IPS-18c (cell line): Measurements from ENCODE around the gene GAPVD1.
"Not testable (repeated sequence)": the region's sequence is repeated elsewhere in the genome, so short reads cannot be mapped to it uniquely, and the experiment has no call there.

Experiments used
- H3K4me3 ChIP-seq: 2 replicates; pipeline ENCODE4 v1.7.0; 2013; ENCODE audit warnings: low read depth, mild to moderate bottlenecking, low read length, moderate library complexity; ENCODE audit not compliant: insufficient read depth
- H3K9me3 ChIP-seq: one replicate; pipeline ENCODE4 v1.6.1; 2013; ENCODE audit warnings: mild to moderate bottlenecking, low read length, moderate library complexity; ENCODE audit not compliant: control insufficient read depth, insufficient read depth

The GAPVD1 gene

GRCh38 chr9:125261501-125262293, at the start of gene GAPVD1:
Gene GAPVD1 (plus strand): TSS chr9:125261826. CDS start chr9:125298922, 37,096 bp downstream.
- no peaks in the 10 kb centered on the region for H3K9me3 ChIP-seq
- peak within 1 kb of the TSS; percentile 98 for H3K4me3 ChIP-seq

DNA sequence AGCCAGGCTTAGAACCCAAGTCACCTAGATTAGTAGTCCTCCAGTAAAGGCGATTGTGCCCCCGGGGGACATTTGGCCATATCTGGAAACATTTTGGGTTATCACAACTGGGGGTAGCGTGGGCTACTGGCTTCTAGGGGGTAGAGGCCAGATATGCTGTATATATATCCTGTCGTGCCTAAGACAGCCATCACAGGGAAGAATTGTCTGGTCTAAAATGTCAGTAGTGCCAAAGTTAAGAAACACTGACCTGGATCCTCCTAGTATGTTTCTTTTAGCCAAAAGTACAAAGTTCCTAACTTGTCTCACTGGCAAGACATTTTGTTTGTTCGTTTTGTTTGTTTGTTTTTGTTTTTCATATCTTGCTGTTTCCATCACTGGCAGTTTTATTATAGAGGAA, 47.4 kb upstream of the GAPVD1 start:
- no peaks in the 10 kb centered on the region for H3K9me3 ChIP-seq
- no peak overlapping the region for H3K4me3 ChIP-seq

- H3K9me3 ChIP-seq: no peaks in the 10 kb centered on the region
Measured at GRCh38 chr9:125218621-125219020, 43.0 kb upstream of the GAPVD1 start.

DNA sequence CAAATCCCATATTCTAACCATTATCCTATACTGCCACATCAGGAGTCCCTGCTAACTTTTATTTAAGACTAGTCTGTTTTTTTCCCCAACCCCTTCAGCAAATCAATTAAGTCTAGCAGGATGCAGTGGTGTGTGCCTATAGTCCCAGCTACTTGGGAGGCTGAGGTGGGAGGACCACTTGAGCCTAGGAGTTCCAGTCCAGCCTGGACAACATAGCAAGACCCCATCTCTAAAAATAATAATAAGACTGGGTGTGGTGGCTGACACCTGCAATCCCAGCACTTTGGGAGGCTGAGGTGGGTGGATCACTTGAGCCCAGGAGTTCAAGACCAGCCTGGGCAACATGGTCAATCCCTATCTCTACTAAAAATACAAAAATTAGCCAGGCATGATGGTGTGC, 36.8 kb upstream of the GAPVD1 start:
- H3K9me3 ChIP-seq, H3K4me3 ChIP-seq: not testable (repeated sequence)

More at GRCh38 chr9:125218621-125219020, 43.0 kb upstream of the GAPVD1 start:
- no peak overlapping the region for H3K4me3 ChIP-seq

GRCh38 chr9:125227761-125228160, 33.9 kb upstream of the GAPVD1 start:
- Histone ChIP-seq H3K9me3 (no peaks in the 10 kb centered on the region), H3K4me3 (no peak overlapping the region)

- H3K9me3 ChIP-seq: no peaks in the 10 kb centered on the region
- no peak overlapping the region for H3K4me3 ChIP-seq
Measured at GRCh38 chr9:125233678-125234077, 27.9 kb upstream of the GAPVD1 start.

GRCh38 chr9:125234099-125234498, 27.5 kb upstream of the GAPVD1 start:
- not testable (repeated sequence) for H3K9me3 ChIP-seq, H3K4me3 ChIP-seq

DNA sequence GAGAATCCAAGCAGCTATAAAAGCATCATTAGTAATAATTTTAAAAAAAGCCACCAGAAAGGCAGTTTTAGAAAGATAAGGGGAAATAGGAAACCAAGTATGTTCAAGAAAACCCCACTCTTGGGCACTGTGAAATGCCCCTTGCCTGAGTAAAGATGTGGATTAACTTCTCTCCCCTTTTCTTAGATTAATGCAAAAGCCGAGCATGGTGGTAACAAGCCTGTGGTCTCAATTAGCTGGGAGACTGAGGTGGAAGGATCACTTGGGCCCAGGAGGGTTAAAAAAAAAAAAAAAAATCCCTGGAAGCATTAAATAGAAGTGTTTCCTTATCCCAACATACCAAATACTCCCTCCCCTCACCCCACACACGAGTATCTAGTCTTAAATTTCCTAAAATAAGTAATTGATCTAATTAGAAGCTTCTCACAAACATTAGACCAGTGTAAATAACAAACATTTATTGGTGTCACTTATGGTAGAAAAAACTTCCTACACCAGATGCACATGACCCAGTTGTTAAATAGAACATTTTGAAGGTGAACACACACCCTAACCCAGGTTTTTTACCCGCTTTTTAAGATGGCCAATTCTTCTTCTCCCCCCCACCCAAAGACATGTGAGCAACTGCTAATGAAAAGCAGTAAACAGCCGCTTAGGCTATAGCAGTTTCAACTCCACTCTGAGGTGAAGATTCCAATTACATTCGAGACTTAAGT, 25.7 kb upstream of the GAPVD1 start:
- no peaks in the 10 kb centered on the region for H3K9me3 ChIP-seq
- no peak overlapping the region for H3K4me3 ChIP-seq

DNA sequence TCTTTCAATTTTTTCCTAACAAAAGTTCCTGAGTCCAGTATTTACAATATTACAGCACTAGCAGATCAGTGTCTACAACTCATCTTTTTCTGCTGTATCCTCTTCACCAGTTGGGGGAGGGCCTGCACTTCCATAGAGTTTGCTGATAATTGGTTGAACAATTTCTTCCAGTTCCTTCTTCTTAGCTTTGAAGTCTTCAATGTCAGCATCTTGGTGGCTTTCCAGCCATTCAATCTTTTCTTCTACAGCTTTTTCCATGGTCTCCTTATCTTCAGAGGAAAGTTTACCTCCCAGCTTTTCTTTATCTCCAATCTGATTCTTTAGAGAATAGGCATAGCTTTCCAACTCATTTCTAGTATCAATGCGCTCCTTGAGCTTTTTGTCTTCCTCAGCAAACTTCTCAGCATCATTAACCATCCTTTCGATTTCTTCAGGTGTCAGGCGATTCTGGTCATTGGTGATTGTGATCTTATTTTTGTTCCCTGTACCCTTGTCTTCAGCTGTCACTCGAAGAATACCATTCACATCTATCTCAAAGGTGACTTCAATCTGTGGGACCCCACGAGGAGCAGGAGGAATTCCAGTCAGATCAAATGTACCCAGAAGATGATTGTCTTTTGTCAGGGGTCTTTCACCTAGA, 25.0 kb upstream of the GAPVD1 start:
- not testable (repeated sequence) for H3K4me3 ChIP-seq

DNA sequence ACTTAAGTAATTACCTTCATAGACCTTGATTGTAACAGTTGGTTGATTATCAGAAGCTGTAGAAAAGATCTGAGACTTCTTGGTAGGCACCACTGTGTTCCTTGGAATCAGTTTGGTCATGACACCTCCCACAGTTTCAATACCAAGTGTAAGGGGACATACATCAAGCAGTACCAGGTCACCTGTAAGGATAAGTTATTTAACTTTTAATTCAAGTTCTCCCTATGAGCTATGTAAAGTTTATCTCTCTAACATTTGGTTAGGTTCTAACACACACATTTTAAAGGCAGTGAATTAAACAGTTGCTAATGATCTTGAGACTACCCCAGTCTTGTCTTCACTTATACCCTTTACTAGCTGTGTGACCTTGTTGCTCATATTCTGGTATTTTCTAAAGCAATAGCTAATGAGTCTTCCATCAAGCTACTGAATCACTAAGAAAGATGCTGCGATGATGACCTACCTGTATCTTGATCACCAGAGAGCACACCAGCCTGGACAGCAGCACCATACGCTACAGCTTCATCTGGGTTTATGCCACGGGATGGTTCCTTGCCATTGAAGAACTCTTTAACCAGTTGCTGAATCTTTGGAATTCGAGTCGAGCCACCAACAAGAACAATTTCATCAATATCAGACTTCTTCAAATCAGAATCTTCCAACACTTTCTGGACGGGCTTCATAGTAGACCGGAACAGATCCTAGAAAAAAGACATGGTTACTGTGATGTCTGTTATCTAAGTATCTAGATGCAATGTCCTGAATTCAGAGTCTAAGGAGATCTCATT, 23.3 kb upstream of the GAPVD1 start:
- no peak overlapping the region for H3K4me3 ChIP-seq

More for the DNA sequence above, 25.0 kb upstream of the GAPVD1 start:
- H3K9me3 ChIP-seq: not testable (repeated sequence)

GRCh38 chr9:125238915-125239446, 22.6 kb upstream of the GAPVD1 start:
- Histone ChIP-seq H3K4me3 (no peak overlapping the region), H3K9me3 (no peaks in the 10 kb centered on the region)

More for the DNA sequence above, 23.3 kb upstream of the GAPVD1 start:
- no peaks in the 10 kb centered on the region for H3K9me3 ChIP-seq

GRCh38 chr9:125239631-125240597, 21.7 kb upstream of the GAPVD1 start:
- no peaks in the 10 kb centered on the region for H3K9me3 ChIP-seq
- peak overlapping the region; percentile 97 for H3K4me3 ChIP-seq

DNA sequence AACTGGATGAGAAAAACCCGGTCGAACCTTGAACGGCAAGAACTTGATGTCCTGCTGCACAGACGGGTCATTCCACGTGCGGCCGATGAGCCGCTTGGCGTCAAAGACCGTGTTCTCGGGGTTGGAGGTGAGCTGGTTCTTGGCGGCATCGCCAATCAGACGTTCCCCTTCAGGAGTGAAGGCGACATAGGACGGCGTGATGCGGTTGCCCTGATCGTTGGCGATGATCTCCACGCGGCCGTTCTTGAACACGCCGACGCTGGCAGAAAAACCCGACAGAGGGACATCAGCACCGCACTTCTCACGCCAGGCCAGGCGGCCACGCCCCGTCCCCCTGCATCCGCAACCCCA, 21.0 kb upstream of the GAPVD1 start:
- H3K4me3 ChIP-seq: peak overlapping the region; percentile 97

GRCh38 chr9:125241000-125241862, 20.4 kb upstream of the GAPVD1 start, which contains the start of gene HSPA5:
Gene HSPA5 (minus strand): TSS chr9:125241343. CDS start chr9:125241126, 217 bp downstream.
- Histone ChIP-seq H3K4me3 (peak within 1 kb of the TSS; percentile 99), H3K9me3 (no peaks in the 10 kb centered on the region)

More for the DNA sequence above, 21.0 kb upstream of the GAPVD1 start:
- no peaks in the 10 kb centered on the region for H3K9me3 ChIP-seq
